Amygdala (tissue), 56 donors: ENCODE results near the gene ACACB.

Experiments
- DNase-seq, 56 donors: peaks; one replicate each; lab custom pipeline; 2025; lab: John Stamatoyannopoulos, UW

ACACB gene

GRCh38 chr12:109244073-109244472, 127.7 kb downstream of the ACACB start:
- DNase-seq: no peak

GRCh38 chr12:109246221-109246620, 129.8 kb downstream of the ACACB start:
- no peak for DNase-seq

GRCh38 chr12:109247831-109248654, 131.7 kb downstream of the ACACB start:
- DNase-seq: no peak

- no peak for DNase-seq
Observed at GRCh38 chr12:109250523-109250922, 134.1 kb downstream of the ACACB start.

- DNase-seq: no peak
Observed at GRCh38 chr12:109252799-109253198, 136.4 kb downstream of the ACACB start.

GRCh38 chr12:109253913-109254544, 137.6 kb downstream of the ACACB start:
- no peak for DNase-seq

- peak in 14 of 56 donors; percentile 1 to 64 (median 13) for DNase-seq
Observed at GRCh38 chr12:109255377-109255776, 139.0 kb downstream of the ACACB start.

GRCh38 chr12:109256011-109256410, 139.6 kb downstream of the ACACB start:
- DNase-seq: no peak

- no peak for DNase-seq
Observed at GRCh38 chr12:109258201-109258600, 141.8 kb downstream of the ACACB start.

- DNase-seq: no peak
Observed at GRCh38 chr12:109258607-109259544, 142.5 kb downstream of the ACACB start.

- no peak for DNase-seq
Observed at GRCh38 chr12:109259545-109259895, 143.1 kb downstream of the ACACB start.

GRCh38 chr12:109261087-109261486, 144.7 kb downstream of the ACACB start:
- DNase-seq: no peak

- no peak for DNase-seq
Observed at GRCh38 chr12:109261939-109262338, 145.6 kb downstream of the ACACB start.

GRCh38 chr12:109263439-109263838, 147.1 kb downstream of the ACACB start:
- no peak for DNase-seq

- peak in 44 of 56 donors; percentile 1 to 76 (median 32) for DNase-seq
Observed at GRCh38 chr12:109264095-109264942, 147.9 kb downstream of the ACACB start.

- no peak for DNase-seq
Observed at GRCh38 chr12:109264943-109265650, 148.7 kb downstream of the ACACB start.

- no peak for DNase-seq
Observed at GRCh38 chr12:109266106-109266879, 149.9 kb downstream of the ACACB start.

GRCh38 chr12:109267361-109267760, 151.0 kb downstream of the ACACB start:
- no peak for DNase-seq

- DNase-seq: no peak
Observed at GRCh38 chr12:109268896-109269295, 152.5 kb downstream of the ACACB start.
